Left kidney (tissue), 2 donors: ENCODE measurements around the gene PLEKHG3. TPM values are rescaled to one million over a fixed set of nuclear protein-coding genes. Genes with fewer than 3 reads are reported as not detected.
"Not testable (repeated sequence)": the region's sequence is repeated elsewhere in the genome, so short reads cannot be mapped to it uniquely, and the experiment has no call there.

Experiments used
- DNase-seq: peaks from one replicate; pipeline ENCODE4 v3.0.0-alpha.2; 2013
- polyA plus RNA-seq: library from polyadenylated mRNA; unstranded; fragments of 120-200 nt; gene quantifications from one replicate; pipeline ENCODE4 v1.2.1, GENCODE V29; 2013; ENCODE audit not compliant: insufficient read length

PLEKHG3 gene
- polyA plus RNA-seq, 1 donor: 83.8 TPM

DNA sequence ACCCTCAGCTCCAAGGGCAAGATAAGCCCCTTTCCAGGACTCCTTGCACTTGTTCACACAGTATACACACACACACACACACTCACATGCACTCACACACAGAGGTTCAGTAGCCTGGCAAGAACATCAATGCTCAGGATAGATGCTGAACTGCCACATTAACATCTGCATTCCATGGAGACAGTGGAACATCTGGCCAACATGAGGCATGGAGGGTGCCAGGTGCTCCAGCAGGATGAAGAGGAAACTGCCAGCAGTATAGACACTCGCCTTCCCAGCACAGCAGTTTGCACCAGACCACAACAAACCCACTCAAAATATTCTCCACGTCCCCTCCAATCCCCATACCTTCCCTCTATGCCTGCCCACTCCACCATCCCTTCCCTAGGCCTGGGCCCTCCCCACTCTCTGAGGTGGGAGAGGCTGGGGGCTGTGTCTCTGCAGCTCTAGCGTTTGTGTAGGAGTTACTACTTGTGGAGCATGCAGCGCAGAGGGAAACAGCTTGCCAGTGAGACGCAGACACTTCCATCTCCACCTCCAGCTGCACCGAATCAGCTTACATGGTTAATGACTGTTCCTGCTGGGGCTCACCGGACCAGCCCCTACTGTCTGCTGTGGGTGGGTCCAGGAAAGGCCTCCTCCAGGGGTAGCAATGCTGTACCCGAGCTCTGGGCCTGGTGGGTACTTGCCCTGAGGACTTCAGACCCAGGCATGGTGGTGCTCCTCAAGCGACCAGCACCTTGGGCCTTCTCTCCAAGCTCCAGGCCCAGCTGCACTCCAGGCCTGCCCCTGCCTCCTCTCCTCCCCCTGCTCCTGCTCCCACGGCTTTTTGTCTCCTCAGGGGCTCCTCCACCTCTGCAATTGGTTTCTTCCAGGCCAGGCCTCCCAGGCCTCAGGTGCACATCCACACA is 18.6 kb upstream of the PLEKHG3 start:
- no peak for DNase-seq

DNA sequence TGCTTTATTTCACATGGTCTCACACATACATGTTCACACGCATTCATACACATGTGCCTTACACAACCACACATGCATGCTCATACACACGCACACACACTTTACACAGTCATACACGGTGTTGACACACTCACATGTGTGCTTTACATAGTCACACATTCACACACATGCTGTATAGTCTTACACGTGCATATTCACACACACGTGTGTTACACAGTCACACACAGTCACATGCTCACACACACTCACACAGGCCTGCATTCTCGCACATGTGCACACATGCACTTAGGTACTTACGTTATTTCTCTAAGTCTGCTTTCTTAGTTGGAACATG is 18.0 kb upstream of the PLEKHG3 start:
- DNase-seq: no peak

DNA sequence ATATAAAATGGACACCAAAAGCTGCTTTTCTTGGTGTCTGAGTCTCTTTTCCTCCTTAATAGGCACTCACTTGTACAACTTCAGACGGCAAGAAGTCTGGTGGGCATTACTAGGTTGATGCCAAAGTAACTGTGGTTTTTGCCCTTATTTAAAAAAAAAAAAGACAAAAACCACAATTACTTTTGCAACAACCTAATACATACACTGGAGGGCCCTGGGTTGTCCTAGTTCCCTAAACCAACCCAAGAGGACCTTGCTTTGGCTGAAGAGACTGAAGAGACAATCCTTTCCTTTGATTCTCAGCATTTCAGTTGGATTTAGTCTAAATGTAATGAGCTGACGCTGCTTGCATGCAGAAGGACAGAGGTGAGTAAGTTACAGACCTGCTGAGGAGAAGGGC is 16.2 kb upstream of the PLEKHG3 start:
- DNase-seq: no peak

DNA sequence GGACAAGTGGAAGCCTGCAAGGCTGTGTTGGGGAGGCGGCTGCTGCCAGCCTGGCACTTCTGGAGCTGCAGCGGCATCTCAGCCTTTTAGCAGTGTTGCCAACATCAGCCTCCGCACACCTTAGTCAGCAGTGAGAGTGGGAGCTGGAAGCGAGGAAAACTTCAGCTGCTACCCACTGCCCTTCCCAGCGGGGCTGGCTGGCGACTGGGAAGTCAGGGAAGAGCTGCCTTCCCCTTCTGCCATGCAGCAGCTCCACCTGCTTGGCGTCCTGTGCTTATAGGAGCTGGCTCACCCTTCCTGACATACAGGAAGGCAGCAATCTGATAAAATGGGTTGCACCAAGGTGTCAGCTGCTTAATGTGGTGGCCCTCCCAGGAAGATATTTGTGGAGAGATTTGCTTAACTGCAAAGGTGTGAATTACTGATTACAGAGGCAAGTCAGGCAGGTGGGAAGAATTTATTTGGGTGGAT is 15.4 kb upstream of the PLEKHG3 start:
- no peak for DNase-seq

DNA sequence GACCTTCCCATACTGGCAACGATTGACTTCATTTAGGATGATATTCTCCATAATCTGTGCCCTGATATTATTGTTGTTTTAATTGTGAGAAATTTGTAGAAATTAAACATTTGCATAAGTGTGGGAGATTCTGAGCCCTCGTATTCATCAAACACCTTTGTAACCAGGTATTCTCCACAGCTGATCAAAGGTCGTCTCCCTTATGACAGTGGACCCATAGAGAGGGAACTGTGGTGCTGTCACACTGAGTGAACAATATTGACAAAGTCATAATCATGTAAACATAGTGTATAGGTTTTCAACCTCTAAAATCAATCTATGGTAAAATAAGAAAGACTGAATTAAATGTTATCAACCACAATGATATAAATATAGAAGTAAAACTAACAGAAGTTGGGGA is 14.9 kb upstream of the PLEKHG3 start:
- DNase-seq: no peak

DNA sequence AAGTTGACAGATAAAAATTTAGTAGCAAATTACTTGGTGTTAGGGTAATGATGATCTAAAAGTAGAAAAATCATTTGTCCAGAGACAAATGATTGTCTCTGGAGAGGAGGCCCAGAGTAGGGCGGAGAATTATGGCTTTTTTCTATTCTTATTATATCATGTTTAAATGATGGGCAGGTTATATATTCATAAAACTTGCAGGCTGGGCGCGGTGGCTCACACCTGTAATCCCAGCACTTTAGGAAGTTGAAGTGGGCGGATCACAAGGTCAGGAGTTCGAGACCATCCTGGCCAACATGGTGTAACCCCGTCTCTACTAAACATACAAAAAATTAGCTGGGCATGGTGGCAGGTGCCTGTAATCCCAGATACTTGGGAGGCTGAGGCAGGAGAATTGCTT is 13.6 kb upstream of the PLEKHG3 start:
- not testable (repeated sequence) for DNase-seq

DNA sequence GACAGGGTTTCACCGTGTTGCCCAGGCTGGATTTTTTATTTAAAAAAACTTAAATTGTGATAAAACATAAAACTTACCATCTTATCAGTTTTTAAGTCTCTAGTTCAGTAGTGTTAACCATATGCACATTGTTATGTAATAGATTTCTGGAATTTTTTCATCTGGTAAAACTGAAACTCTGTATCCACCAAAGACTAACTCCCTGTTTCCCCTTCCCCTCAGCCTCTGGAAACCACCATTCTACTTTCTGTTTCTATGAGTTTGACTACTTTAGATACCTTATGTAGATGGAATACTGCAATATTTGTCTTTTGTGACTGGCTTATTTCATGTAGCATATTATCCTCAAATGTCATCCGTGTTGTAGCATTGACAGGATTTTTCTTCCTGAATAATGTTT is 12.8 kb upstream of the PLEKHG3 start:
- DNase-seq: no peak

DNA sequence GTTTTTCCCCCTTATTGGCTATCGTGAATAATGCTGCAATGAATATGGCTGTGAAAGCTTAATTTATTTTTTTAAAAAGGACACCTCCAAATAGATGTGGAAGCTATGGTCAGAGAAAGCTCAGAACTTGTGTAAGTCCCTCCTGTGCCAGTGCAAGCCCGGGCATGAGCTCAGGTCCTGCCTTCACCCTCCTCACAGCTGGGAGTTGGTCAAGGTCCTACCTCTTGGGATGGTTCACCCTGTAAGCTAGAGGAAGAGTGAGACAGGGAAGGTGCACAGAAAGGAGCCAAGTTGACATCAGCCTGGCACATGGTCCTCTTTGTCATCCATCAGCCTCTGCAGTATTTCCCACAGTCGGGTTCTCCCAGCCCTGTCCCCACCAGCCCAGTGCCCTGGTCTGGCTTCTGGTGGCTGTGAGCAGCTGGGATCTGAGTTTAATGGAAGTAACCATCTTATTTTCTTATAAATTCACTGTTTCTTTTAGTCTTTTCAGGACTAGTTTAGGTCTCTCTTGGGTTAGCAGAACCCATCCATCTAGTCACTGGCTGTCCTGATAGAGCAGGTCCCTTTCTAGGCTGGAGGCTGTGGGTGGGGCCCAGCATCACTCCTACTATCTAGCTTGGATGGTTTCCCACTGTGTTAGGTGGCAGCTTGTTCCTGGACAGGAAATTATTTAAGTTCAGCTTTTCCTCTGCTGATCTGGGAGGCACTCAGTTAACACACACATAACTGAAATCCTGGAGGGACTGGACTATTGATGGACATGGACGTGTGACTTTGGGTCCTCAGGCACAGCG is 11.8 kb upstream of the PLEKHG3 start:
- no peak for DNase-seq

DNA sequence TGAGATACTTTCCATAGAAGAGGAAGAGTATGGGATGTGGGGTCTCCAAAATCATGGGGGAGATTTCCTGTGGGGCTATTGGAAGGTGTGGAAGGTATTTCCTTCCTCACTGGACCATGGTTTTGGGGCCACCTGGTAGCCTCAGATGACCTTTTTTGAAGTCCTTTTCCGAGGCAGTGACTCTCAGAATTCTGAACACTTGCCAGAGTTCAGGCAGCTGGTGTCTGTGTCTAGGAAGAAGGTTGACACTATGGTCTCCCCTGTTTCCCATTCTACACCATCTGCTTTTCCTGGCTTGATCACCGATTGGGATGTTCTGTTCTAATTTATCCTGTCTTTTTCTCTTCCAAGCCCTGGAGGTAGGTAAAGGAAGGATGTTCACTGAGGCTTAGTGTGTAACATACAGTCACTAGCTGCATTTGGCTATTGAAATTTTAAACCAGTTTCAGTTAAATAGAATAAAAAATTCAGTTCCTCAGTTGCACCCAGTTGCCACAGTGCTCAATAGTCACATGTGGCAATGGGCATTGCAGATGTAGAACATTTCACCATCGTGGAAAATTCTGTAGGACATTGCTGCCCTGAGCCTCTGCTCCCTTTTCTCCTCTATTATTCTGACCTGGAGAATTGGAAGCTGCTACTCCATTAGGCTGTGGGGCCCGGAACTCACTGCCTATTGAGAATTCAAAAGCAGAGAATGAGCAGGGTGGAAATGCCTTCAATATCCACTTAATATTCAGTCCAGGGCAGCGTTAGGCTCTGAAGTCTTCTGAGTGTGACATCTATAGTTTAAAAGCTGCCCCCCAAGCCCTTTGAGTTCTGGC is 11.0 kb upstream of the PLEKHG3 start:
- no peak for DNase-seq

DNA sequence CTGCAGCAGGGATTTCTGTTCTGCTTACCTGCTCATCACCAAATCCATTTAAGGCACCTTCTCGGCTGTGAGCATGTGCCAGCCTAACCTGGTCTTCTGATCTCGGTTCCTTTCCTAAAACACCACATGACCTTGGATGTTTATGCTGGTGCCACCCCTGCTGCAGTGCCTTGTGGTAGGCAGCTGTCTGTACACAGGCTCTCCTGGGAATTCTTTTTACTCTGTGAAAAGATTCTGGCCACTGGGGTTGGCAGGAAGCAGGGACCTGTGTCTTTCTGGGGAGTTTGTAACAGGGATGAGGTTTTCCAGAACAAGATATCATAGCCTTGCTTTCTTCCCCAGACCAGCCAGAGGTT is 10.4 kb upstream of the PLEKHG3 start:
- DNase-seq: no peak

DNA sequence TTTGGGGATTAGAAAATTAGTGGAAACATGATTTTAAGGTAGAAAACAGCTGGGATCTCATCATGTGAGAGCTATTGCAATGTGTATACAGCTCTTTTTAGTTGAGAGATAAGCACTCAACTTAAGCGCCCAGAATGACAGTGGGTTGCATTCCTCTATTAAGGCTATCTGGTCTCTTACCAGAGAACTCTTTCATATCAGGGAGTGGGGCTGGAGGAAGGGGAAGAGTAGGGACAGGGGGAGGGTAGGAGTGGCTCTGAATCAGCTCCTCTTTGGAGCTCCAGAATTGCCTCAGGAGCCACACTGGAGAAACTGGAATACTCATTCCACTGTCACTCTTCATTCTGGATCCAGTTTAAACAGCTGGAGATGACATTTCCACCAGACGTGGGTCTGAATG is 9.2 kb upstream of the PLEKHG3 start:
- DNase-seq: no peak

DNA sequence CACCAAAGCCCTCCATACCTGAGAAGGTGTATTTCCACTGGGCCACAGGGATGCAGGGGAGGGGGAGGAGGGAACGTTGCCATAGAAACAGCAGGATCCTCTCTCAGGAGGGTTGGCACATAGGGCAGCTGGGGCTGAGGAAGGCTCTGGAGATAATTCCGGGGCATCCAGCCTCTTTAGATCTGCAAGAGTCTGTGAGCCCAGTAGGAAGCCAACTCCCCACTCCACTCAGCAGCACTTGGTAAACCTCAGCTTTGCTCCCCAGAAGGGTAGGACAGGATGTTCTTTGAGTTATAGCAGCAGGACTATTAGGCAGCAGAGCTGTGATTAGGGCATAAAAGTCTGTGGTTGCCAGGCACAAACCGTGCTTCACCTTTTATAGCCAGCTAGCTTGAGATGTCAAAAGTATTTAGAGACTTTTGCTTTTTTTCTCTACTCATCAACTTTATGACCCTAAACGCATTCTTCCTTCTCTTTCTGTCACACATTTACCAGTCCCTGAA is 7.8 kb upstream of the PLEKHG3 start:
- DNase-seq: no peak

DNA sequence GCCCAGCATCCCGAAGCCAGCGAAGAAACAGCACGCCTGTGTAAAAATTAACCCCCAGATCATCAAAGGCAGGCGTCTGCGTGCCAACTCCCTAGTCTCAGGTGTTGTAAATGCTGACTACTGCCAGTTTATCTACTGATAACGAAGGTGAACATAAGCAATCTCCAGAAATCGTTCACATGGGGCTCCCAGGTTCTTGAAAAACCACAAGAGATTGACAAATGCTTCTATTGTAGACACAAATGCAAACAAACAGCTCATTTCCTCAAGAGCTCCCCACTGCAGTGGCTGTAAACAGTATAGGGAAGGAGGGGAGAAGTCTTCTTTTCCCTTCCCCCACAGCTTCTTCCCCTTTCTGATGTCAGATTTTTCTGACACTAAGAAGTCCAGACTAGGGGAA is 5.3 kb upstream of the PLEKHG3 start:
- no peak for DNase-seq

DNA sequence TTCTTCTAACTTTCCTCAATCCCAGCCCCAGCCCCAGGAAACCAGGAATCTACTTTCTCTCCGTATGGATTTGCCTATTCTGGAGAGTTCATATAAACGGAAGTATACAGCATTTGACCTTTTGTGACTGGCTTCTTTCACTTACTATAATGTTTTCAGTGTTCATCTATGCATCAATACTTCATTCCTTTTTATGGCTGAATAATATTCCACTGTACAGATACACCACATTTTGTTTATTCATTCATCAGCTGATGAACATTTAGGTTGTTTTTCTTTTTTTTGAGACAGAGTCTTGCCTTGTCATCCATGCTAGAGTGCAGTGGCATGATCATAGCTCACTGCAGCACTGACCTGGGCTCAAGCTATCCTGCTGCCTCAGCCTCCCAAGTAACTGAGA is 3.9 kb upstream of the PLEKHG3 start:
- DNase-seq: no peak

DNA sequence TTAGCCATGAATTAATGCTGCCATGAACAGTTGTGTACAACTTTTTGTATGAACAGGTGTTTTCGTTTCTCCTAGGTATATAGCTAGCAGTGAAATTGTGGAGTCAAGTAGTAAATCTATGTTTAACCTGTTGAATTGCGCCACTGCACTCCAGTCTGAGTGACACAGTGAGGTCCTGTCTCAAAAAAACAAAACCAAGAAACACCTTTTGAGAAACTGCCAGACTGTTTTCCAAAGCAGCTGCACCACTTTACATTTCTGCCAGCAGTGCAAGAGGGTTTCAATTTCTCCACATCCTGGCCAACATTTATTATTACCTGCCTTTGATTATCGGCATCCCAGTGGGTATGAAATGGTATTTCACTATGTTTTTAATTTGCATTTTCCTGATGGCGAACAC is 3.3 kb upstream of the PLEKHG3 start:
- no peak for DNase-seq

DNA sequence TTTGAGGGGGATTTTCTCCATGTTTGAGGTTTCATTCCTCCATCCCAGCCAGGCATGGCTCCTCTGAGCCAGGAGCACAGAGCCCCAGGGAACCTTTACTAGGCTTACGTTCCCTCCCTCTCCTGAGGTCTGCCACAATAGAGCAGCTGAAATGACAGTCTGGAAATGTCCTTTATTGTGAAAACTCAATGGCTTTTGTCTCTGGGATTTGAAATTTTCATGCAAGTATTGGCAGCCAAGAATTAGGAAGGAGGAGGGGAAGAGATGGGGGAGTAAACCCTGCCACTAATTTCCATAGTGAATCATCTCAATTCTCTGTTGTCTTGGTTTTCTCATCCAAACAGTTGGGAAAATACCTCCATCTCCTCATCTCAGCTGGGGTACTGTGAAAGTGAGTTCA is 2.6 kb upstream of the PLEKHG3 start:
- DNase-seq: no peak

DNA sequence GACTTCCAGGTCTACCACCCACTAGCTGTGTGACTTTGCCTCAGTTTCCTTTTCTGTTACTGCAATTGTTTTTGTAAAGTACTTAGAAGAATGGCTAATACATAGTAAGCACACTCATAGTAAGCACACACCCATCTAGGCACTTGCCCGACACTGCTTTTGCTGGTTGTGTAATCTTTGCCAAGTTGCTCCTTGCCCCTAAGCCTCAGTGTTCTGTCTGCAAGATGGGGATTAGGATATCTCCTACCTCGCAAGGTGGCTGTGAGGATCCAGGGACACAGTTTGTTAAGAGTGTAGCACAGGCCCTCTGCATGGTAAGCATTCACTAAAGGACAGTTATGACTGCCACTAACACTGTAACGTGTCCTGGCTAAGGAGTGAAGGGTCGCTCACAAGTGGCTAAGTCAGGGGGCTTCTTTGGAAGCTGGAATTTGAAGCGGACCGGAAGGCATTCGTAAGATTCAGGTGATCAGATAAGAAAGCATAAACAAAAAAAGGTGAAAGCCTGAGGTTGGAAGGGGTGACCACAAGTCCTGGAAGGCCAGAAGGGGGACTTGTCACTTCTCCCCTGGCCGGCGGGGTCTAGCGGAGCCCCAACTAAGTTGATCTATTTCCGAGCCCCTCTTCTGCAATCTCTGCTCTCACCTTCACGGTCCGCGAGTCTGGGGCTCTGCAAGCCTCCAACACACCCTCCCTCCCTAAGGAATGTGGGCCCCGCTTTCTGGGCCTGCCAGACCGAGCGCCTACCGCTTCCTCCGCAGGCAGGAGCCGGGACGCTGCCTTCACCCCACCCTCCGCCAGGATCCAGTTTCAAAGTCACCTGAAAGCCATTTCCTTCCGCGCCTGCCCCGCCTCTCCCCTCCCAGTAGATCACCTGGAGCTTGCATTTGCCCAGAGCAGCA is 1.5 kb upstream of the PLEKHG3 start:
- no peak for DNase-seq

DNA sequence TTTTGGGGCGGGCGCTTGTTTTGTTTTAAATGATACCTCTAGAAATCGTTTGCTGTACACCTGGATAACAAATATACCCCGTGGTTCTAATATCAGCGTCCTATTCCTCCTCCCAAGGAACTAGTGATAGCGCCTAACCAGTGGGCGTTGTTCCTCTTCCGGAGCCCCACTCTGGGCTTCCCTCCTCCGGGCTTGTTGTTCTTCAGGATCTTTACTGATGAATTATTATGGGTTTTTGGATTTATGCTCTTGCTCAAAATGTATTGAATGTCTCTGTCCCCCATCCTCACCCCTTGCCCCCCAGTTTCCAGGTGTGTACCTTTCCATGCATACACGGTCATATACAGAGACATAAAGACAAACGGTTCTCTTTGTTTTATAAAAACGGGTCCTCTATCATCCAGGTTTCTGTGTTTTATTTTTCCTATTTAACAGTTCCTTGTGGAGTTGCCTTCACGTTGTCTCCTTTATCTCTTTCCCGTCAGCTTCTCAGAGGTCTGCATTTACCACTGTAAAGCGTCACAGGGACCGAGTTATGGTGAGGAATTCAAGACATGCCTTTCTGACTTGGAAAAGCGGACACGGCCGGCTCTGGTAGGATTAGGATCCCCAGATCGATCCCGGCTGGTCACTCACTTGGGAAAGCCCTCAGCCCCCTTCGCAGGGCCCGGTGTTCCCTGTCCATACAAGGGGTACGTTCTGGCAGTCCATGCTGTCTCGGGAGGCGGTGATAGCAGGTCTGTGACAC is 655 bp upstream of the PLEKHG3 start:
- DNase-seq: no peak

DNA sequence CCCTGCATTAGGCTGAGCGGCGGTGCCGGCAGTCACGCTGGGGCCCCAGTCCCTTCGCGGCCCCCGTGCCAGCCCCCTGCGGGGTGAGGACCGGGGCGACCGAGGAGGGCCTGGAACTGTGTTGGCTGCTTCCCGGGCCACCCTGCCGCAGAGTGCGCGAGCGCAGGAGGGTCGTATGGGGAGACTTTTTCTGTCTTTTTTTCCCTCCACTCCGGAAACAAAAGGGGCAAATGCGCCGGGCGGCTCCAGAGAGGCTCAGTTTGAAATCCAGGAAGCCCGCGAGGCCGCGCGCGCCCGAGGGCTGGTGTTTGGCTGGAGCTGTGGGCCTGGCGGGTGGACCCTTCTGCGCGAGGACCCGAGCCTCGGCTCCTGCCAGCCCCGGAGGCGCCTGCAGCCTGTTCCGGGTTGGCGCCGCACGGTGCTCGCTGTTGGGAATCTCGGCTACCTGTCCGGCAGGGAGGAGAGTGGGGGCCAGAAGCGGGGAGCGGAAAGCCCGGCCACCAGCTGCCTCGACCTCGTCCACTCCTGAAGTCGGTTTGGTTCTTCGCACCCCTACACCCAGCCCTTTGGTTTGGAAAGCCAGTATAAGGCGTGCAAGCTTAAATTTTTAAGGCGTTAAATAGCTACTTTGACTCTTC is 638 bp downstream of the PLEKHG3 start:
- no peak for DNase-seq
